NCI-H774 (cell line): ENCODE measurements around the gene PAK6.
A peak's percentile ranks its signal among the peaks of the same experiment; 100 is the strongest.

Experiments used
- DNase-seq: peaks from one replicate; lab custom pipeline; 2025; lab: John Stamatoyannopoulos, UW

PAK6 gene

DNA sequence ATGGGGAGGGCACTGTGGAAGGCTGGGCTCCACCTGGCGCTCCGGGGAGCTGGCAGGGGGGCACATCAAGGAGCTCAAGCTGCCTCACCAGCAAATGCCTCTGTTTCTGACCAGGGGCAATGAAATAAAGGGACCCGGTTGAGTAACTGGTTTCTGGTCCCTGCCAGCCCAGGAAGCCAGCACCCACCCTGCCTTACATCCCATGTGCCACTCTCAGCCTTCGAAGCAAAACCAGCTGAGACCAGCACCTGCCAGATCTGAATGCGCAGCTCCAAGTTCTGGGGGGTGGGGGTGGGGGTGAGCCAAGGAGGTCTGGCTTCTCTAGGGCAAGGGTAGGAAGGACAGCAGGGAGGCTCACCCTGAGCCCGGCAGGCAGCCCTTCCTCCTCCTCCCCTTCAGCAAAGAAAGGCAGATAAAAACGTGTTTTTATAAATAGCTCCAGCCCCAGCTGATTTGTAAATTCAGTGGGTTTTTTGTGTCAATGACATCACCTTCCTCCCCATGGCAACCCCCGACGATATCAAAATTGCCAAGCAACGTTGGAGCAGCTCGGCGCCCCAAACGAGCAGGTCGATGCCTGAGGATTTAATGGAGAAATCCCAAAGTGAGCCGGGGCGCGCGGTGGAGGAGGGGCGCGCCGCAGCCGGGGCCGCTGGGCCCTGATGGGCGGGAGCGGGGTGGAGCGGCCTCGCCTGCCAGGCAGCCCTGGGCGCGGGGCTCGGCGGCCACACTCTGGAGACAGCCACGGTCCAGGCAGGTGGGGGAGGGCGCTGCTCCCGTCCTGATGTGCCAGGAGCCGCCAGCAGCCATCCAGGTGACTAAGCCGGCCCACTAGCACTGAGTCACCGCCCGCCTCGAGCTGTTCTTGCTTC, at the start of gene PAK6:
Gene PAK6 (plus strand): TSS at position 532 of the 872 bp plus-strand sequence. CDS start 25,723 bp downstream, outside the sequence.
- DNase-seq: no peak

DNA sequence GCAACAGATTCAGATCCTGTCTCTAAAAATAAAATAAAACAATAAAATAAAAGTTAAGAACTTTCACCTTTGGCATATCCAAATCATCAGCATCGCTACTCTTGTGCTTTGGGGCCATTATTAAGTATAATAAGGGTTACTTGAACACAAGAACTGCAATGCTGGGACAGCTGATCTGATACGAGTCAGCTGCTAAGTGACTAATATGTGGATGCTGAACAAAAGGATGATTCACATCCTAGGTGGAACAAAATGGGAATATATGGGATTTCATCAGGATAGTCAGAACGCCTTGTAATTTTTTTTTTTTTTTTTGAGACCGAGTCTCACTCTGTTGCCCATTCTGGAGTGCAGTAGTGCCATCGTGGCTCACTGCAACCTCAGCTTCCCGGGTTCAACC, 48.3 kb upstream of the PAK6 start:
- DNase-seq: no peak

GRCh38 chr15:40192942-40193341, 45.9 kb upstream of the PAK6 start:
- no peak for DNase-seq

DNA sequence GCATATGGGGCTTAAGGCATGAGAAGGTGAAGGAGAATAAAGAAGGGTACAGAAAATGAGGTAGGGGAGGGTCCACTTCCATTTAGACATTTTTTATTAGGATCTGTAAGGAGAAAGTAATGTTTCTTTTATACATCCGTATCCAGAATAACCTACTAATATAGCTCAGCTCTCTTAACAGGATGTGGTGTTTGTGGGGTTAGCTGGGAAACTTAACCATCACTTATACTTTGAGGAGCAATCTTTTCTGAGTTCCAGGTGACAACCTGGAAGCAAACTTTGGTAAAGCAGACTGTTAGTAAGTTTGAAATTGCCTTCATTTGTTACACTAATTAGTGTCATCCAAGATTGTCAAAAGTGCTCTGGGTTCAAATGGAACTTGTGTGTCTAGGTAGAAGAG, 41.4 kb upstream of the PAK6 start:
- no peak for DNase-seq

- no peak for DNase-seq
Measured at GRCh38 chr15:40198355-40199085, 40.3 kb upstream of the PAK6 start.

DNA sequence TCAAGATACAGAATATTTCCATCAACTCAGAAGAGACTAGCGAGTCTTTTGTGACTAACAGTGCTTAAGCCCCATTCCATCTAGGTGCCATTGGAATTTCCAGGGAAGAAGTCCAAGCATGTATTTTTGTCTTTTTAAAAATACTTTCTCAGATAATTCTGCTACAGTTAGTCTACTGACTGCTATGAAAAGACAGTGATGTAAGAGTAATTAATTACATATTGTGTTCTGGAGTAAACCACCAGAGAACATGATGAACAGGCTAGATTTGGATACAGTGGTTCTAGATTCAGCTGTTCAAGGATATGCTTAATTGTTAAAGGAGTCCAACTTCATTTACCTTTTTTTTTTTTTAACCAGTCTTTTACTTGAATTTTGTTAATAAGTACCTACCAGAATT, 34.8 kb upstream of the PAK6 start:
- DNase-seq: no peak

GRCh38 chr15:40217166-40217824, 21.6 kb upstream of the PAK6 start:
- peak; percentile 50 for DNase-seq

- DNase-seq: no peak
Measured at GRCh38 chr15:40219801-40220200, 19.1 kb upstream of the PAK6 start.

DNA sequence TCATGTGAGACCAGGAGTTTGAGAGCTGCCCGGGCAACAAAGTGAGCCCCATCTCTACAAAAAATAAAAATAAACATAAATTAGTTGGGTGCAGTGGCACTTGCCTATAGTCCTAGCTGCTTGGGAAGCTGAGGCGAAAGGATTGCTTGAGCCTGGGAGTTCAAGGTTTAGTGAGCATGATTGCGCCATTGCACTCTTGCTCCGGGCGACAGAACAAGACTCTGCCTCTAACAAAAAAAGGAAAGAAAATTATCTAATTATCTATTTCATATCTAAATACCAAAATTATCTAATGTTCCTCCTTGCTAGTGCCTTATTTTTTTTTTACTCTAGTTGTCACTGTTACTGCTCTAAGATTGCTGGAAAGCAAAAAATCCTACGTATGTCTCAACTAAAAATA, 16.7 kb upstream of the PAK6 start:
- no peak for DNase-seq

- DNase-seq: no peak
Measured at GRCh38 chr15:40226736-40227135, 12.1 kb upstream of the PAK6 start.

DNA sequence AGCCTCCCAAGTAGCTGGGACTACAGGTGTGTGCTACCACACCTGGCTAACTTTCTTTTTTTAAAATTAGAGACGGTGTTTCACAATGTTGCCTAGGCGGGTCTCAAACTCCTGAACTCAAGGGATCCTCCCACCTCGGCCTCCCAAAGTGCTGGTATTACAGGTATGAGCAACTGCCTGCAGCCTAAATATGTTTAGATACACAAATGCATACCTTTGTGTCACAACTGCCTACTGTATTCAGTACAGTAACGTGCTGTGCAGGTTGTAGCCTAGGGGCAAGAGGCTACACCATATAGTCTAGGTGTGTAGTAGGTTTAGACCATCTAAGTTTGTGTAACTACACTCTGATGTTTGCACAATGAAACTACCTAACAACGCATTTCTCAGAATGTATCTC, 9.5 kb upstream of the PAK6 start:
- DNase-seq: no peak

DNA sequence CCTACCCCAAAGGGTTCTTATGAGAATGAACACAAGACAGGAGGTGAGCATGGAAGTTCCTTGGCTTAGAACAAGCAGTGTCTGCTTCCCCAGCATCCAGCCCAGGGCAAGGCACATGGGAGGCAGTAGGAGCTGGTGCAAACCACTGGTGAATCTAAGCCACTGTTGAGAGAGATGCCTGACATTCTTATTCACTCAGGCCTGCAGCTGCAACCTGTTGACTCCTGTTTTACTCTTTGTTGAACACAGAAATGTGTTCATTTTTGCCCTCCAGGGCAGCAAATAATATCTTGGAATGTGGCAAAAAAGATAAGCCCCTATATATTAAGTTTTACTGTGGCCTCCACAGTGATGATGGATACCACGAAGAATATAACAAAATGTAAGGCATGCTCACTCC, 8.9 kb upstream of the PAK6 start:
- DNase-seq: no peak

- DNase-seq: no peak
Measured at GRCh38 chr15:40232625-40233070, 6.2 kb upstream of the PAK6 start.

DNA sequence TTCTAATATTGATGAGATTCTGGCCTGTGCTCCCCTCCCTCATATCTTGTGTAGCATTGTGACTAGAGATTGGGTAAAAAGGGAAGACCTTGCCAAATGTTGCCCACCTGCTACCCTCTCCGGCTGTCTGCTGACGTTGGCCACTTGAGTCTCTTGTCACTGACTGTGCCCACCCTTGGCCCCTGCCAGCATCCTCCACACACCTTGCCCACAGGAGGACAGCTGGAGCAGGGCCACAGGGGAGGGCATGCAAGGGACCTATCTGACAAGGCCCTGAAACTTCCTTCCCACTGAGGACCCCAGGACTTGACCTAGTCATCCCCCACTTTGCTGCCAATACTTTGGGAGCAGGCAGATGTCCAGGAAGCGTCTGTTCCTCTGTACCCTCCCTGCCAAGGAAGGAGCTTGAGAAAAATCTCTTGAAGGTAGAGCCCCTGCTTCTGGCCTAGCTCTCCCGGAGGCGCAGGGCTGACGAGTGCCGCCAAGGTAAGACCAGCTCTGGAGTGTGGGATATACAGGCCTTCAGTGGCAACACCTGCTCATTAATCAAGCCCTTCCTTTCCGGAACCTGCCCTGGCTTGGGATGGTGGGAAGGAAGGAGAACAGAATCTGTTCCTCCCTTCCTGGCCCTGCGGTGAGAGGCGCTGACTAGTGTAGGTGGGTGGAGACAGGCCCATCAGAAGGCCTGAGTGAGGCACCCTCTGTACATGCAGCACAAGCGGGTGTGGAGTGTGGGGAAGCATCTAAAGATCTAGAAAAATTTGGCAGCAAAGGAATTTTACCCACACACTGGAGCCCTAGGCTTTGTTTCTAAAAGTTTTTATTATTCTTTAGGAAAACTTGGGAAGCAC, 4.9 kb upstream of the PAK6 start:
- no peak for DNase-seq

DNA sequence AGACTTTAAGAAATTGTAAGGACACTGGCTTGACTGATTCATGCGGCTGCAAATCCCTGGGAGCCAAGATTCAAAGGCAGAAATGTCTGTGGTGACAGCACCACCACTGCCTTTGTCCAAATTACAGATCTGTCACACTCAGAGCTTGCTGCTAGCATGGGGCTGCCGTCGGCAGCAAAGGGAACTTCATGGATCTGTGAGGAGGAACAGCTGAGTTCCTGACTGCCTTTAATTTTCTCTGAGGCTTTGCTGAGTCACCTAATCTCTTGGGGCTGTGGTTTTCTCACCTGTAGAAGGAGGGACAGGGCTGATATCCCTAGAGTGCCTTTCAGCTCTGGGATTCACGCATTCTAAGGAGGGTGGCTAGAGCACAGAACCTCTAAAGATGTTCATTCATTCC, 4.1 kb upstream of the PAK6 start:
- no peak for DNase-seq

DNA sequence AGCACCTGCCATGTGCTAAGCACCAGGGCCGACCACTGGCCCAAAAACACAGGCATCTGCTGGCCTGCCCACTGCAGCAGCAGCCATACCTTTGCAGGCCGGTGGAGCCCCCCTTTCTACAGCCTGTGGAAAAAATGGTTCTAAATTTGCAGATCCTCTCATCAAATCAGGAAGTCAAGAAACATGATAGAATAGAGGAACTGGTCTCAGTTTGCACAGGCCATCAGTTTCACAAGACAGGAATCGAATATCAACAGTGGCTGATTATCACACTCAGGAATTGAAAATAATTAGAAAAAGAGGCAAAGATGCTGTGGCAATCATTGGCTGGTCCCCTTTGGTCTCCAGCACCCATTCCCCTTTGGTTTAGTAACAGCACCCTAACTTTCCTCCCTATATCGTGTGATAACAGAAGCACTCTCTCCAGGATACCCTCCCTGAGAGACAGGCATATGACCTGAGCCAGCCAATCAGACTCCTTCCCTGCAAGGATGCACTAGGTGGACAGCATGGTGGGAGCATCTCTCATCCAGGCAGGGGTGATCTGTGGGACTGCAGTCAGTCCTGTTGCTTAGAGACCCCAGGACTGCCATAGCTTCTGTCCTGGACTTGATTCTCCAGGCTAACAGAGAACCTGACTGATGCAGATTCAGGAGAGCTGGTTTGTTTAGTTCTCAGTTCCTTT, 3.5 kb upstream of the PAK6 start:
- DNase-seq: no peak

- DNase-seq: no peak
Measured at GRCh38 chr15:40239404-40239692, 485 bp downstream of the PAK6 start.

GRCh38 chr15:40239693-40240618, 1.1 kb downstream of the PAK6 start:
- no peak for DNase-seq

DNA sequence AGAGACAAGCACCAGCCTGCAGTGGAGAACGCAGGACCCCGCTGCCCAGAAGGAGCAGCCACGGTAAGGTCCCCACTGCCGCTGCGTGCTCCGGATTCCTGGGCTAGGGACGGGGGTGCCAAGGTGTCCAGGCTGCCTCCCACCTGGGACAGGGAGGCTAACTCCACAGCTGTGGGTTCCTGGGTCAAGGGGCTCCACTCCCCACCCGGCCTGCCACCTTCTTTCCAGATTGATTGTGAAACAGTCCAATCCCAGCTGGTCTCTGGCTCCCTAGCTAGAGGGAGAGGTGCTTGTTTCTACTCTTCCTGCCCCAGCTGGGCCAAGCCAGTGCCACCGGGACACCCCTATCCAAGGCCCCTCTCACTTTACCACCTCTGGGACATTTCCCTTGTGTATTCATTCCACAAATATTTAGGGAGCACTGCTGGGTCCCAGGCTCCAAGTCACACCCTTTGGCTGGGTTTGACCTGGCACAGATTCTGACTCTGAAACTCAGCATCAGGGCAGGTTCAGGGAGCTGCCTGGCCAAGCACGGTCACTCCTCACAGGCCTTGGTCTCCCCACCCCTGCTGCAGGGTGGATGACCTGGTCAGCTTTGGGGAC, 1.9 kb downstream of the PAK6 start:
- DNase-seq: no peak
